Hepatocyte (in vitro differentiated cells): ENCODE measurements around the gene TEAD1. TPM values are rescaled to one million over a fixed set of nuclear protein-coding genes. Genes with fewer than 3 reads are reported as not detected.
A peak's percentile ranks its signal among the peaks of the same experiment; 100 is the strongest.

Experiments used
- DNase-seq: peaks from one replicate; pipeline ENCODE4 v3.0.0-alpha.2; 2016; ENCODE audit warnings: low spot score
- H2AFZ ChIP-seq: fragments of 200-600 bp; sonication (generic); 2 replicates; pipeline ENCODE4 v1.6.0; 2016; ENCODE audit warnings: antibody characterized with exemption, mild to moderate bottlenecking
- H3K27ac ChIP-seq: fragments of 200-600 bp; sonication (generic); 2 replicates; pipeline ENCODE4 v1.5.1; 2016; ENCODE audit warnings: mild to moderate bottlenecking
- H3K27me3 ChIP-seq: fragments of 200-600 bp; sonication (generic); 2 replicates; pipeline ENCODE4 v1.6.1; 2016
- H3K36me3 ChIP-seq: fragments of 200-600 bp; sonication (generic); replicated peaks from 2 replicates; pipeline ENCODE4 v1.5.1; 2016; ENCODE audit warnings: low read depth; ENCODE audit not compliant: insufficient read depth
- H3K4me1 ChIP-seq: fragments of 200-600 bp; sonication (generic); 2 replicates; pipeline ENCODE4 v1.5.1; 2016; ENCODE audit warnings: mild to moderate bottlenecking, moderate library complexity; ENCODE audit not compliant: insufficient read depth
- H3K4me2 ChIP-seq: fragments of 200-600 bp; sonication (generic); 2 replicates; pipeline ENCODE4 v1.6.0; 2016
- H3K4me3 ChIP-seq: fragments of 200-600 bp; sonication (generic); 2 replicates; pipeline ENCODE4 v1.5.1; 2016; ENCODE audit warnings: mild to moderate bottlenecking
- H3K79me2 ChIP-seq: fragments of 200-600 bp; sonication (generic); 2 replicates; pipeline ENCODE4 v1.6.0; 2017; ENCODE audit warnings: mild to moderate bottlenecking
- H3K9me2 ChIP-seq: fragments of 200-600 bp; sonication (generic); replicated peaks from 2 replicates; pipeline ENCODE4 v1.6.0; 2017; ENCODE audit warnings: mild to moderate bottlenecking; ENCODE audit not compliant: insufficient read depth
- H3K9me3 ChIP-seq: fragments of 200-600 bp; sonication (generic); 2 replicates; pipeline ENCODE4 v1.5.1; 2016; ENCODE audit warnings: low read depth, mild to moderate bottlenecking
- H4K20me1 ChIP-seq: fragments of 200-600 bp; sonication (generic); 2 replicates; pipeline ENCODE4 v1.6.0; 2016; ENCODE audit warnings: mild to moderate bottlenecking; ENCODE audit not compliant: insufficient read depth, poor library complexity, severe bottlenecking
- CTCF ChIP-seq: fragments of 200-600 bp; sonication (generic); IDR thresholded peaks from 2 replicates; pipeline ENCODE4 v1.5.1; 2016; ENCODE audit warnings: antibody characterized with exemption, mild to moderate bottlenecking; ENCODE audit not compliant: poor library complexity
- EZH2 ChIP-seq: fragments of 200-600 bp; sonication (generic); IDR thresholded peaks from 2 replicates; pipeline ENCODE4 v1.6.1; 2016; ENCODE audit warnings: antibody characterized with exemption, mild to moderate bottlenecking, borderline replicate concordance
- EZH2phosphoT487 ChIP-seq: fragments of 200-600 bp; sonication (generic); IDR thresholded peaks from one replicate; pipeline ENCODE4 v1.6.1; 2018; ENCODE audit warnings: antibody characterized with exemption, mild to moderate bottlenecking, low read depth, moderate library complexity; ENCODE audit not compliant: unreplicated experiment, severe bottlenecking
- WGBS: methylation state at CpG from one replicate; pipeline ENCODE4 v1.1.6; 2016; ENCODE audit warnings: low lambda C conversion rate; ENCODE audit errors: missing lambda C conversion rate; 5-methylcytosine and 5-hydroxymethylcytosine counted together
- polyA plus RNA-seq: library from polyadenylated mRNA; unstranded; fragments of >200 nt; fragmentation: Nextera tagmentation; extraction: Ambion mirVana; gene quantifications from 2 replicates; pipeline ENCODE4 v1.2.1, GENCODE V29; 2016
- total RNA-seq: library from RNA; depleted of rRNA; stranded (reverse); fragments of >200 nt; gene quantifications from 2 replicates; pipeline ENCODE4 v1.2.3, GENCODE V29; 2014

The TEAD1 gene
- total and polyA plus RNA-seq, 2 experiments from 2014 or later, result 37.2 to 82.2 TPM

GRCh38 chr11:12862696-12863469, 188.7 kb downstream of the TEAD1 start:
- Histone ChIP-seq H3K79me2 (peaks cover 73% of the 10 kb centered on the region), H3K9me3 (no peaks in the 10 kb centered on the region), H3K4me1 (peaks cover 33% of the 10 kb centered on the region), H3K4me3 (no peak overlapping the region), H3K27me3 (no peaks in the 10 kb centered on the region), H4K20me1 (no peaks in the 10 kb centered on the region), H3K36me3 (no peaks in the 10 kb centered on the region), H3K4me2 (peak overlapping the region; percentile 54), H3K9me2 (no peaks in the 10 kb centered on the region), H3K27ac (peak overlapping the region; percentile 84), H2AFZ (no peak overlapping the region)
- TF ChIP-seq CTCF (no peak), EZH2phosphoT487 (no peak), EZH2 (no peak)
- 41% methylated on average over 13 of the region's 13 CpGs for WGBS
- DNase-seq, result peak; percentile 81

- no peak overlapping the region for H2AFZ ChIP-seq
- peak overlapping the region; percentile 54 for H3K4me2 ChIP-seq
- no peaks in the 10 kb centered on the region for H3K36me3 ChIP-seq
- H3K27me3 ChIP-seq, result no peaks in the 10 kb centered on the region
- 68% methylated on average over 9 of the region's 9 CpGs for WGBS
- no peaks in the 10 kb centered on the region for H3K9me3 ChIP-seq
- peak overlapping the region; percentile 84 for H3K27ac ChIP-seq
- no peak for DNase-seq
- no peak for TF ChIP-seq EZH2phosphoT487
- TF ChIP-seq CTCF, result no peak
- no peak for TF ChIP-seq EZH2
- peaks cover 36% of the 10 kb centered on the region for H3K4me1 ChIP-seq
- no peaks in the 10 kb centered on the region for H4K20me1 ChIP-seq
- H3K79me2 ChIP-seq, result peaks cover 71% of the 10 kb centered on the region
- H3K9me2 ChIP-seq, result no peaks in the 10 kb centered on the region
- H3K4me3 ChIP-seq, result no peak overlapping the region
Observed at GRCh38 chr11:12863605-12864121, 189.4 kb downstream of the TEAD1 start.

- Histone ChIP-seq H4K20me1 (no peaks in the 10 kb centered on the region), H3K36me3 (no peaks in the 10 kb centered on the region), H3K79me2 (peaks cover 68% of the 10 kb centered on the region), H2AFZ (no peak overlapping the region), H3K4me3 (no peak overlapping the region), H3K27ac (peak overlapping the region; percentile 84), H3K9me2 (no peaks in the 10 kb centered on the region), H3K4me1 (peaks cover 36% of the 10 kb centered on the region), H3K9me3 (no peaks in the 10 kb centered on the region), H3K4me2 (peak overlapping the region; percentile 29), H3K27me3 (no peaks in the 10 kb centered on the region)
- TF ChIP-seq CTCF, result no peak
- TF ChIP-seq EZH2, result no peak
- no peak for TF ChIP-seq EZH2phosphoT487
- 28% methylated on average over 13 of the region's 13 CpGs for WGBS
- peak; percentile 79 for DNase-seq
Observed at GRCh38 chr11:12864316-12865156, 190.3 kb downstream of the TEAD1 start.
